Inflammatory macrophage treated with lipopolysaccharide for 4 hours (primary cell): ENCODE measurements around the gene ZNF511.

Experiments used
- DNase-seq: peaks from one replicate; pipeline ENCODE4 v3.0.0-alpha.2; 2020

ZNF511 gene

GRCh38 chr10:133336577-133337369 lies 28.1 kb downstream of the ZNF511 start, which contains the start of gene CALY:
TSS of gene CALY (minus strand) at chr10:133336896. CDS start at chr10:133328989, 7,907 bp downstream.
- no peak for DNase-seq

- no peak for DNase-seq
These were observed 28.6 kb downstream of the ZNF511 start for GRCh38 chr10:133337370-133337725.

GRCh38 chr10:133338080-133339071 lies 29.7 kb downstream of the ZNF511 start:
- no peak for DNase-seq

GRCh38 chr10:133339708-133340380 lies 31.1 kb downstream of the ZNF511 start:
- DNase-seq, result no peak

GRCh38 chr10:133341983-133342382 lies 33.3 kb downstream of the ZNF511 start:
- DNase-seq, result no peak

GRCh38 chr10:133342942-133343341 lies 34.2 kb downstream of the ZNF511 start:
- no peak for DNase-seq

GRCh38 chr10:133343558-133343957 lies 34.8 kb downstream of the ZNF511 start:
- no peak for DNase-seq

GRCh38 chr10:133344236-133344635 lies 35.5 kb downstream of the ZNF511 start:
- no peak for DNase-seq

- no peak for DNase-seq
These were observed 37.7 kb downstream of the ZNF511 start for GRCh38 chr10:133346413-133346812.

- no peak for DNase-seq
These were observed 39.2 kb downstream of the ZNF511 start for GRCh38 chr10:133347710-133348517.

GRCh38 chr10:133349160-133349568 lies 40.5 kb downstream of the ZNF511 start:
- DNase-seq, result no peak

GRCh38 chr10:133349577-133350011 lies 40.9 kb downstream of the ZNF511 start:
- no peak for DNase-seq

GRCh38 chr10:133350283-133350949 lies 41.7 kb downstream of the ZNF511 start:
- no peak for DNase-seq

GRCh38 chr10:133350950-133351329 lies 42.2 kb downstream of the ZNF511 start:
- no peak for DNase-seq

GRCh38 chr10:133351408-133352318 lies 42.9 kb downstream of the ZNF511 start:
- no peak for DNase-seq

GRCh38 chr10:133353202-133353959 lies 44.7 kb downstream of the ZNF511 start:
- no peak for DNase-seq

GRCh38 chr10:133353988-133354605 lies 45.4 kb downstream of the ZNF511 start:
- DNase-seq, result no peak

GRCh38 chr10:133354672-133355240 lies 46.0 kb downstream of the ZNF511 start:
- no peak for DNase-seq

GRCh38 chr10:133355266-133355665 lies 46.6 kb downstream of the ZNF511 start:
- DNase-seq, result no peak
